NCI-H2227 (cell line): ENCODE results near the gene ZNF573.
"Not testable (repeated sequence)": the region's sequence is repeated elsewhere in the genome, so short reads cannot be mapped to it uniquely, and the experiment has no call there.

ENCODE experiments used
- DNase-seq: peaks from one replicate; lab custom pipeline; 2025; ENCODE audit not compliant: unreplicated experiment; lab: John Stamatoyannopoulos, UW

The ZNF573 gene

DNA sequence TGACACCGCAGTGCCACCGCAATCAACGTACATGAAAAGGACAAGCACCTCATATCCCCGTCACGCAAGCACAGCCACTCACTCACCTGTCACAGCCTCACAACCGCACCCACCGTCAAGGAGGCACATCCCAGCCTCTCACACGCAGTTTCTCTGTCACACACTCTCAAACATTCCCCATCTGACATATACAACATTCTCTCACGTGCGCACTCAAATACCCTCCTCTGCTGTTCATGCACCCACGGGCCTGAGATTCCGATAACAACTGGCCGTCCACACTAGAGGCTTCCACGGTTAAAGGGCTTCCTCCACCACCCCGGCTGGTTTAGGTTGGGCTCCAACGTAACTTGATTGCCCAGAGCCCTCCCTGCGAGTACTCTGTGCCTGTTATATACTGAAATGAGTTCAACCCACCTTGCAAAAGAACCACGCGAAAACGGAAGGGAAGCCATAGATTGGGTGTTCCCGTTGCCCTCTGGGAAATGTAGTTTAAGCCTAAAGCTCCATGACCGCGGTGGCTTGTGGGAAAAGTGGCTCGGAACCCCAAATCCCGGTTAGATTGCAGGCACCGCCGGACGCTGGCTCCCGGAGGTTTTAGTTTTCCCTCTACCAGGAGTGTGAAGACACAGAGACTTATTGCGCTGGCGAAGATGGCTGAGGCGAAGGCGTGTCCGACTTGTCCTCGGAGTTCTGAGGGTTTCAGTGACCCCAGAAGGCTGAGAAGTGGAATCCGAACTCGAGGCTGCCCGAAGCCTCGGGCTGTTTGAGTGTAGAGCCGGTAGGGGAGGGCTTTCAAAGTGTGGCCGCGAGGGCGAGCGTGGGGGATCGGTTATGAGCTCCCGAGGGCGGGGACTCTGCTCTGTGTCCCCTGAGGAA is at the start of gene ZNF573:
TSS of gene ZNF573 (minus strand) at position 460 of the 879 bp plus-strand sequence. CDS start 5,857 bp downstream, outside the sequence.
- peak; percentile 100 for DNase-seq

DNA sequence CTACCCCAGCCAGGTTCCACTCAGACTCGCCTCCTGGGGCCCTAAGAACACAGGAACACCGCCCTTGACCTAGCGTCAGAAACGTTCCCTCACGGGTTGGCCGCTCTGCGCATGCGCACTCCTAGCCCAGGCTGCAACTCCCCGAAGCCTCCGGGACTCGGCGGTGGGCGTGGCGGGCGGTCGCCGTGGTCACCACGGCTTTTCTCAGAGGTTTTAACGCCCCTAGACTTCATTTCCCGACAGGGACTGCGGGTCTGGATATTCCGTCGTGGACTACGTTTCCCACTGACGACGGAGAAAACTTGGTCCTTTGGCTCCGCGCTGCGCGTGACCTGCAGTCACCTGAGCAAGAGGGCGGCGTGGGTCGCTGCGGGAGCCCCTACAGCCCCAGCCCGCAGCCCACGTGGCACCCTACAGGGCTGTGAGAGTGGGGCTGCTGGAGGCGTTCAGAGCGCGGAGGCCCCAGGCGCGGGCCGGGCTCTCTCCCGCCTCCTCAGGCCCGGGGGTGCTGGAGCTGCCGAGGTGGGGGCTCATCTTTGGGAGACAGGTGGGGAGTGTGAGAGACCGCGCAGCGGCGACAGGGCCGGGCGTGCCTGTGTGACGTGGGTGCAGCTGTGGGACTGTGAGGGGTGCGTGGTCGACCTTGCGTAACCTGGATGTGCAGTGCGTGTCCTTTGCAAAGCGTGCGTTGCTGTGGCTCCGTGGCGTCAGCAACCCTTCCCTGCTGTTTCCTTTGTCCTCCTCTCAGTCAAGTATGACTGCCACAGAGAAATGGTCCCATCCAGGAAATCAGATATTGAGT is 38.0 kb upstream of the ZNF573 start:
- peak; percentile 99 for DNase-seq

DNA sequence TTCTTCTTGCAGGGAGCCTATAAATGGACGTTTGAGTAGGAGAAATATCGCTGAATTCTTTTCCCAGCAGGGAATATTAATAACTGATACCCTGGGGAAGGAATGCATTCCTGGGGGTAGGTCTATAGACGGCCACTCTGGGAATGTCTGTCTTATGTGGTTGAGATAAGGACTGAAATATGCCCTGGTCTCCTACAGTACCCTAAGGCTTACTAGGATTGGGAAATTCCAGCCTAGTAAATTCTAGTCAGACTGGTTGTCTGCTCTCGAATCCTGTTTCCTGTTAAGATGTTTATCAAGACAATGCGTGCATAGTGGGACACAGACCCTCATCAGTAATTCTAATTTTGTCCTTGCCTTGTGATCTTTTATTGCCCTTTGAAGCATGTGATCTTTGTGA is 36.2 kb upstream of the ZNF573 start:
- not testable (repeated sequence) for DNase-seq

- no peak for DNase-seq
These were observed 34.0 kb upstream of the ZNF573 start for GRCh38 chr19:37813340-37813739.

GRCh38 chr19:37809366-37809765 is 30.0 kb upstream of the ZNF573 start:
- no peak for DNase-seq

- DNase-seq, result no peak
These were observed 24.0 kb upstream of the ZNF573 start for GRCh38 chr19:37803249-37803840.

DNA sequence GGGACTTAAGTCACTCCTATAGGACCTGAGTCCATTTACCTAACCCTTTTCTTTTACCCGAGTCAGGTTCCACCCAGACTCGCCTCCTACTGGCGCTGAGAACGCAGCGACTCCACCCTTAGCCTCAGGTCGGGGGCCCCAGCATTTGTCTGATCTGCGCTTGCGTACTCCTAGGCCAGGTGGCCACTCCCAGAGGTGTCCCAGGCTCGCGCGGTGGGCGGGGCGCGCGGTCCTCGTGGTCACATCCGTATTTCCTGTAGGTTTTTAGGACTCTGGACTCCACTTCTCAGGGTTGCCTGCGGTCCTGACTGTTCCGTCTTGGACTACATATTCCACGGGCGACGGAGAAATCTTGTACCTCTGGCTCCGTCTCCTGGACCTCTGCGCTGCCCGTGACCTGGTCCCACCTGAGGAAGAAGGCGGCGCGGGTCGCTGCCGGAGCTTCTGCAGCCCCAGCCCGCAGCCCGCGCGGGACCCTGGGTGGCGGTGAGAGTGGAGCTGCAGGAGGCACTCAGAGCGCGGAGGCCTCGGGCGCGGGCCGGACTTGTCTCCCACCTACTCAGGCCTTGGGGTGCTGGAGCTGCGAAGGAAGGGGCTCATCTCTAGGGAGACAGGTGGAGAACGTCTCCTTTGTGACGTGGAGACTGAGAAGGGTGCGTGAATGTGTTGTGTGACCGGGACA is 11.0 kb upstream of the ZNF573 start:
- DNase-seq, result no peak

- DNase-seq, result peak; percentile 82
These were observed 716 bp downstream of the ZNF573 start for GRCh38 chr19:37778613-37779126.

DNA sequence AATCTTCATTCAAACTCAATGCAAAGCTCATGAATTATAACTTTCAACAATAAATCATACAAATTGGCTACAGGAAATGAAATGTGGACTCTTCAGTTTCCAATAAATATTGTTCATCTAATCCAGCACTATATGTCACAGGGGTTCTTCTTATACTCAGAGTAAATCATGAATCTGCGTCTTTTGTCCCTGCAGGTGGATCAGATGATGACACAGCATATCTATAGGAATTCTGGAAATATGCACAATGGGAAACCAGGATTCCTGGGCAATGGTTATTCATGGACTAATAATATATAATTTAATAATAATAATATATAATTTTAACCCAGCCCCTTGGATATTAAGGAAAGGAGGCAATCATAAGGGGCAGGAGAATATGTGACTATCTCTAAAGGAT is 8.4 kb downstream of the ZNF573 start:
- no peak for DNase-seq

DNA sequence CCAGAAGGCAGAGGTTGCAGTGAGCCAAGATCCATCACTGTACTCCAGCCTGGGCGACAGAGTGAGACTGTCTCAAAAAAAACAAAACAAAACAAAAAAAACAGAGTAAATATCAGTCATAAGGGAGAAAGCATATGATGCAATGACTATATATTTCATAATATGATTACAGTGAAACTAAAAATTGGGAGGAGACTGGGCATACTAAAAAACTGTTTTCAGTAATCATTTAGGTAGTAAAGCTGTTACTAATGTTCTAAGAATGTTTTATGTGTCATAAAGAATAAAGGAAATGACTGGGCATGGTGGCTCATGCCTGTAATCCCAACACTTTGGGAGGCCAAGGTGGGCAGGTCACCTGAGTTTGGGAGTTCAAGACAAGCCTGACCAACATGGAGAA is 15.9 kb downstream of the ZNF573 start:
- no peak for DNase-seq

GRCh38 chr19:37757683-37758082 is 21.7 kb downstream of the ZNF573 start:
- DNase-seq, result not testable (repeated sequence)

GRCh38 chr19:37738371-37738770 is 41.0 kb downstream of the ZNF573 start:
- DNase-seq, result no peak

DNA sequence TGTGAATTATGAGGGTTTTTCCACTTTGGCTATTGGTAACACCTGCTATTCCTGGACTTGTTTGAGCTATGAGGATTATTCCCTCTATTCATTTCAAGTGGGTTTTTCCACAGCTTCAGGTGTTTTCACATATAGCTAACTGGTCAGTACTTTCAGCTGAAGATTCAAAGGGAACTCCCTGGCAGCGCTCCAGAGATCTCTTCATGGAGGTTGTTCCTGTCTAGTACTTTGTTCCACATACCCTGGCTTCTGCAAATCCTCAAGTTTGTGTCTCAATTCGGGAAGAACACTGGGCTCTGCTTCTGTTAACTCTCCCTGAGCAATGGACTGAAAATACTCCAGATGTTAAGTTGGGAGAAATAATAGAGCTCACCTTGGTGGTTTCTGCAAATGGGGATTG is 54.2 kb downstream of the ZNF573 start:
- no peak for DNase-seq

DNA sequence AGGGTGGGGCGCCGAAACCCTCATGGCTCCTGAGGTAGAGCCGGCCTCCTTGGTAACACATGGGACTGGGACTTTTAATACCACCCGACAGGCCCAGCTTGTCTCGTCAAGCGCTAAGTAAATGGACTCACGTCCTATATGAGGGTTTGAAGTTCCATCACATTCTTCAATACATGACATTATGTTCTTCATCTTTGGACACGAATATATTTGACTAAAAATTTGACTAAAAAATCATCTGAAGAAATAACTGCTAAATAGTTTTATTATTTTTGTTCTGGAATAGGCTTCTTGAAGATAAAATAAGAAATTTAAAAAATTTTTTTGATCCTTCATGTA is 59.5 kb downstream of the ZNF573 start:
- DNase-seq, result no peak

DNA sequence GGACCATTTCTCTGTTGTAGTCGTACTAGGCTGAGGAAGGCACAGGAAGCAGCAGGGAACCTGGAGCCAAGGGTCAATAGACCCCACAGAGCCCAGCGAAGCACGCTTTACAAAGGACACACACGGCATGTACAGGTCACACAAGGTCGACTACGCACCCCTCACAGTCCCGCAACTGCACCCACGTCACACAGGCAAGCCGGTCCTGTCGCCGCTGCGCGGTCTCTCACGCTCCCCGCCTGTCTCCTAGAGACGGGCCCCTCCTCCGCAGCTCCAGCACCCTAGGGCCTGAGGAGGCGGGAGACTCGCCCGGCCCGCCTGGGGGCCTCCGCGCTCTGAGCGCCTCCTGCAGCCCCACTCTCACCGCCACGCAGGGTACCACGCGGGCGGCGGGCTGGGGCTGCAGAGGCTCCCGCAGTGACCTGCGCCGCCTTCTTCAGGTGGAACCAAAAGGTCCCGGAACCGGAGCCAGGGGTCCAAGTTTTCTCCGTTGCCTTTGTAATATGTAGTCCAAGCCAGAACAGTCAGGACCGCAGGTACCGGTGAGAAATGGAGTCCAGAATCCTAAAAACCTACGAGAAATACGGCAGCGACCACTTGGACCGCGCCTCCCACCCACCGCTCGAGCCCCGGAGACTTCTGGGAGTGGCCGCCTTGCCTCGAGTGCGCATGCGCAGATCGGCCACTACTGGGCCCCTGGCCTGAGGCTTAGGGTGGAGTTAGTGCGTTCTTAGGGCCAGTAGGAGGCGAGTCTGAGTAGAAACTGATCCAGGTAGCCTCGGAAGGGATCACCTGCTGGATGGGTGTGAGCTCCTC is 60.1 kb downstream of the ZNF573 start, which contains the start of gene ZNF607:
TSS of gene ZNF607 (minus strand) at position 651 of the 816 bp plus-strand sequence. CDS start 8,143 bp downstream, outside the sequence.
- peak; percentile 100 for DNase-seq

GRCh38 chr19:37718304-37718703 is 61.1 kb downstream of the ZNF573 start:
- peak; percentile 58 for DNase-seq

DNA sequence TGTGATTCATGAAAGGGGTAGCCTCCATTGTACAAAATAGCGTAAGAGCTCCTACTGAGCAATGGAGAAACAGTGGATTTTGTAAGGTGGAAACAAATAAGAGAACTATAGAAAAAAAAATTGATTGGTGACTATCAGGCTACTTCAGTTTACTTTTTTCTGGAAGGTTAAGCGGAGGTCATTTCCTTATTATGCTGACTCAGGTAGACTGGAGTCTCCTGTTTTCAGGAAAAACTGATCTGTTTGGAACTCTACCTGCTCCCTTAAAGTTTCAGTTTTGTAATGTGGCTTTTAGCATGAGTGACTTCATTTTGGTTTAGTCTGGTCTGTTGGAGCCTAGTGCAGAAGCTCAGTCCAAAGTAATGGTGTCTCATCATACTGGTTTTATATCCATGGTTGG is 63.2 kb downstream of the ZNF573 start:
- DNase-seq, result no peak

DNA sequence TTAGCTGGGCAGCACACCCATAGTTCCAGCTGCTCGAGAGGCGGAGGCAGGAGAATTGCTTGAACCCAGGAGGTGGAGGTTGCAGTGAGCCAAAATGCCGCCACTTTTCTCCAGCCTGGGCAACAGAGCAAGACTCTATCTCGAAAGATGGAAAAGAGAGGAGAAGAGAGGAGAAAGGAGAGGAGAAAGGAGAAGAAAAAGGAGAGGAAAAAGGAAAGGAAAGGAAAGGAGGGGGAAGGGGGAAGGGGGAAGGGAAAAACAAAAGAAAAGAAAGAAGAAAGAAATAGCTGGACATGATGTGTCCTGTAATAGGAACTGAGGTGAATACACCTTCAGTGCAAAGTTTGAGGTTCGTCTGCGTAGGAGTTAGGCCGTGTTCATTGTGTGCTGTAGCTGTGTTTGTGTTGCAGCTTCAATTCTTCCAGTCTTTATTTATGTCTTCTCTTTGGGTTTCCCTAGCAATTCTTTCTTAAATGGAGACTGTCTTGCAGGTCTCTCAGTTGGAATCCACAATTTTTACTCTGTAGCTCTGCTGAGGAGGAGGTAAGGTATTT is 73.3 kb downstream of the ZNF573 start:
- DNase-seq, result no peak

GRCh38 chr19:37699057-37699456 is 80.3 kb downstream of the ZNF573 start:
- no peak for DNase-seq

- no peak for DNase-seq
These were observed 81.2 kb downstream of the ZNF573 start for GRCh38 chr19:37698216-37698615.
